Thoracic aorta (tissue), 2 donors: ENCODE measurements around the gene CTNNA3. TPM values are rescaled to one million over a fixed set of nuclear protein-coding genes. Genes with fewer than 3 reads are reported as not detected.

ENCODE experiments used
- ATAC-seq: fragments of 150-250 bp; one replicate; pipeline ENCODE4 v1.8.0; 2017; ENCODE audit warnings: low read depth; ENCODE audit not compliant: insufficient number of reproducible peaks, low FRiP score
- DNase-seq: peaks from one replicate; pipeline ENCODE4 v3.0.0-alpha.2; 2020; ENCODE audit warnings: low spot score
- H3K27ac ChIP-seq, 2 donors: fragments of 200-600 bp; sonication (generic); 1 replicate in 1 of 2; 2 replicates in 1 of 2; pipeline ENCODE4 v1.5.1; 2016; ENCODE audit warnings: mild to moderate bottlenecking in 2 of 2, moderate library complexity in 2 of 2
- H3K27me3 ChIP-seq: fragments of 200-600 bp; sonication (generic); replicated peaks from 2 replicates; pipeline ENCODE4 v1.6.0; 2016; ENCODE audit warnings: mild to moderate bottlenecking; ENCODE audit not compliant: insufficient read depth
- H3K36me3 ChIP-seq: fragments of 200-600 bp; sonication (generic); one replicate; pipeline ENCODE4 v1.5.1; 2016
- H3K4me1 ChIP-seq, 2 donors: fragments of 200-600 bp; sonication (generic); 1 replicate in 1 of 2; 2 replicates in 1 of 2; pipeline versions ENCODE4 v1.5.1 to v1.6.0; 2016; ENCODE audit warnings: low read depth in 2 of 2, mild to moderate bottlenecking in 1 of 2; ENCODE audit not compliant: control insufficient read depth in 1 of 2
- H3K4me3 ChIP-seq: fragments of 200-600 bp; sonication (generic); 2 replicates; pipeline ENCODE4 v1.5.1; 2016; ENCODE audit warnings: mild to moderate bottlenecking
- H3K9me3 ChIP-seq: fragments of 200-600 bp; sonication (generic); 2 replicates; pipeline ENCODE4 v1.5.1; 2016
- total RNA-seq, 2 donors: library from RNA; depleted of rRNA; stranded (reverse); fragments of >200 nt; gene quantifications; one replicate each; pipeline versions ENCODE4 v1.1.0 to v1.2.3, GENCODE V29; 2016
- TF ChIP-seq, protein P1 (sequence below): fragments of 200-600 bp; sonication (generic); IDR thresholded peaks from one replicate; pipeline ENCODE4 v1.5.1; 2019; ENCODE audit warnings: antibody characterized with exemption

The CTNNA3 gene
- total RNA-seq, 2 donors from 2014 or later: 0.95 to 1.2 TPM

DNA sequence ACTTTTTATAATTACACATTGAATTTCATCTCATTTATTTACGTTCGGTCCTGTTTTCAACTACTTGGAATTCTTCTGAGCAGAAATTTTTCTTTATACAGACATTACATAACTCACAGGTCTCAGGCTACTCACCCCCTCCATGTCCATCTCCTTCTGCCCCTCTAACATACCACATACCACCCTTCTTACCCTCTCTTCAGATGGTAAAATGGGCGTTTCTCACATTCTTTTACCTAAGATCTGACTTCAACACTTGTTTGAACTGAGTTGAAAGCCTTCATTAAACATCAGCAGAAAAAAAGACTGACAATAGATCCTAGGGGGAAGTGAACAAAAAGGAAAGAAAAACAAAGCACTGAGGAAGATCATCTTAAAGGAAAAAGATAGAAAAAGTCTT is 309.7 kb downstream of the CTNNA3 start:
- no peak for ATAC-seq
- Histone ChIP-seq H3K4me1 (no peaks in the 10 kb centered on the region), H3K27ac (no peak overlapping the region), H3K27me3 (no peaks in the 10 kb centered on the region), H3K36me3 (no peaks in the 10 kb centered on the region), H3K4me3 (no peak overlapping the region), H3K9me3 (no peaks in the 10 kb centered on the region)
- TF ChIP-seq, protein P1, sequence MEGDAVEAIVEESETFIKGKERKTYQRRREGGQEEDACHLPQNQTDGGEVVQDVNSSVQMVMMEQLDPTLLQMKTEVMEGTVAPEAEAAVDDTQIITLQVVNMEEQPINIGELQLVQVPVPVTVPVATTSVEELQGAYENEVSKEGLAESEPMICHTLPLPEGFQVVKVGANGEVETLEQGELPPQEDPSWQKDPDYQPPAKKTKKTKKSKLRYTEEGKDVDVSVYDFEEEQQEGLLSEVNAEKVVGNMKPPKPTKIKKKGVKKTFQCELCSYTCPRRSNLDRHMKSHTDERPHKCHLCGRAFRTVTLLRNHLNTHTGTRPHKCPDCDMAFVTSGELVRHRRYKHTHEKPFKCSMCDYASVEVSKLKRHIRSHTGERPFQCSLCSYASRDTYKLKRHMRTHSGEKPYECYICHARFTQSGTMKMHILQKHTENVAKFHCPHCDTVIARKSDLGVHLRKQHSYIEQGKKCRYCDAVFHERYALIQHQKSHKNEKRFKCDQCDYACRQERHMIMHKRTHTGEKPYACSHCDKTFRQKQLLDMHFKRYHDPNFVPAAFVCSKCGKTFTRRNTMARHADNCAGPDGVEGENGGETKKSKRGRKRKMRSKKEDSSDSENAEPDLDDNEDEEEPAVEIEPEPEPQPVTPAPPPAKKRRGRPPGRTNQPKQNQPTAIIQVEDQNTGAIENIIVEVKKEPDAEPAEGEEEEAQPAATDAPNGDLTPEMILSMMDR: no peak
- no peak for DNase-seq

DNA sequence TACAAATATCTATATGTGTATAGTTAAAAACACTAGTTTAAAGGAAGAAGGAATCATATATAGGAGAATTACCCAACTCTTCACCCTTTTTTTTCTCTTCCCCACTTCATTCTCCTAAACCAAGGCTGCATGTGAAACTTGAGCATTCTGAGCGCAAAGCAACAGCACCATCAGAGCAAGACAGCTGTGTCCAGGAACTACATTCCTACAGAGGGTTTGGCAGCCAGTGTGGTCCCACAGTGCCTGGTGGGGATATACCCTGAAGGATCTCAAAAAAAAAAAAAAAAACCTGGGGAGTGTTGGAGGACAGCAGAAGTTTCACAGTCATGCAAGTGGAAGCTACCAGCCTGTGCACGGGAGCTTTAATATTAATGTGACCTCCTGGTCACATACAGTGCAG is 310.4 kb downstream of the CTNNA3 start:
- H3K27ac ChIP-seq: no peak overlapping the region
- no peaks in the 10 kb centered on the region for H3K4me1 ChIP-seq
- H3K9me3 ChIP-seq: no peaks in the 10 kb centered on the region
- H3K27me3 ChIP-seq: no peaks in the 10 kb centered on the region
- no peaks in the 10 kb centered on the region for H3K36me3 ChIP-seq
- TF ChIP-seq, protein P1: no peak
- DNase-seq (no peak), ATAC-seq (no peak)
- H3K4me3 ChIP-seq: no peak overlapping the region

DNA sequence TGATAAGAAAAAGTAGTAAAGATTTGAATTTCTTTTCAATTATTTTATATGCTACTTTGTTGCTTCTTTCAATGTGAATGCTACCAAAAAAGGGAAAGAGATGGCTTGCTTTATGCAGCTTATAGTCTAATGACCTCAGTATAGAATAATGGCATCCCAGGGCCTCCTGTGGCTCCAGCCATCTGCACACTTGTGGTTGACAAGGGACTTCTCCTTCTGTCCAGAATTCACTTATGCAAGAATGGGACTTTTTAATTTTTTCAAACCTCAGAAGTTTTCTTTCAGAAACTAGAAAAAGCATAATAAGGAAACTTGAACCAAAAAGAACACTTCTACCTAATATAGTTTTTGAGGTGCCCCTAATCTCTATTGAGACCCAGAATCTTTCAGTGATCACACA is 310.9 kb downstream of the CTNNA3 start:
- TF ChIP-seq, protein P1: no peak
- Histone ChIP-seq H3K9me3 (no peaks in the 10 kb centered on the region), H3K36me3 (no peaks in the 10 kb centered on the region), H3K27me3 (no peaks in the 10 kb centered on the region), H3K4me3 (no peak overlapping the region), H3K4me1 (no peaks in the 10 kb centered on the region), H3K27ac (no peak overlapping the region)
- DNase-seq: no peak
- ATAC-seq: no peak

DNA sequence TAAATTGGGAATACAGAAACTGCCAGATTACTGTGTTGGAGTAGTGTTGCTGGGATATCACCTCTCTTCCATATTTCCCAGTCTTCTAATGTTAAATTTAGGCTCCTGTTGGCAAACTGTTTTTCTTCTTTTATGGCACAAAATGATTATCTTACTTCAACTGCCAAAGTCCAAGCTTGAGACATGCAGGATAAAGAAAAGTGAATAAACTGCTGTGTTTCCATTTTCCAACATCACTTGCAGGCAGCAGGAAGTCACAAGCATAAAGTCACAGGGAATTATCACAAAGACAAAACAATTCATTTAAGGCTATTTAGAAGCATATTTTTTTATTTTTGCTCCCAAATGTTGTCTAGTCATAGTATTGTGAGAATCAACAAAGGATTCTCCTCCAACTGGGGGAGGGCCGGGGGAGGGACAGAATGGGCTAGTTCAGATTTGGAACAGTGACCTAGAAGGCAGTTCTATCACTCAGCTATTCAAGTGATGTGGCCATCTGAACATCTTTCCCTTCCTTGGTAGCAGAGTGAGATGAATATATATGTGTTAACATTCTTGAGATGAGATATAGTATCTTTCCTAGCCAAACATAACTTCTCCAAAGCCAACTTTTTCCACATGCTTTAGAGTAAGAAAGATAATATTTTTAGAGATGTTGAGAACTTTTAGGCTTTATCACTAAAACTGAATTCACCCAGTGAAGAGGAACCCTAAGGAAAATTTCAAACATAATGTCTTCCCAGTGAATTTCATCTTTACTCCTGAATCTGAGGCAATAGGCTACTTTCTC is 364.7 kb downstream of the CTNNA3 start:
- no peaks in the 10 kb centered on the region for H3K27me3 ChIP-seq
- TF ChIP-seq, protein P1: no peak
- no peak for ATAC-seq
- no peak overlapping the region for H3K27ac ChIP-seq
- H3K9me3 ChIP-seq: no peaks in the 10 kb centered on the region
- no peaks in the 10 kb centered on the region for H3K36me3 ChIP-seq
- H3K4me1 ChIP-seq: no peaks in the 10 kb centered on the region
- H3K4me3 ChIP-seq: no peak overlapping the region
- DNase-seq: no peak

DNA sequence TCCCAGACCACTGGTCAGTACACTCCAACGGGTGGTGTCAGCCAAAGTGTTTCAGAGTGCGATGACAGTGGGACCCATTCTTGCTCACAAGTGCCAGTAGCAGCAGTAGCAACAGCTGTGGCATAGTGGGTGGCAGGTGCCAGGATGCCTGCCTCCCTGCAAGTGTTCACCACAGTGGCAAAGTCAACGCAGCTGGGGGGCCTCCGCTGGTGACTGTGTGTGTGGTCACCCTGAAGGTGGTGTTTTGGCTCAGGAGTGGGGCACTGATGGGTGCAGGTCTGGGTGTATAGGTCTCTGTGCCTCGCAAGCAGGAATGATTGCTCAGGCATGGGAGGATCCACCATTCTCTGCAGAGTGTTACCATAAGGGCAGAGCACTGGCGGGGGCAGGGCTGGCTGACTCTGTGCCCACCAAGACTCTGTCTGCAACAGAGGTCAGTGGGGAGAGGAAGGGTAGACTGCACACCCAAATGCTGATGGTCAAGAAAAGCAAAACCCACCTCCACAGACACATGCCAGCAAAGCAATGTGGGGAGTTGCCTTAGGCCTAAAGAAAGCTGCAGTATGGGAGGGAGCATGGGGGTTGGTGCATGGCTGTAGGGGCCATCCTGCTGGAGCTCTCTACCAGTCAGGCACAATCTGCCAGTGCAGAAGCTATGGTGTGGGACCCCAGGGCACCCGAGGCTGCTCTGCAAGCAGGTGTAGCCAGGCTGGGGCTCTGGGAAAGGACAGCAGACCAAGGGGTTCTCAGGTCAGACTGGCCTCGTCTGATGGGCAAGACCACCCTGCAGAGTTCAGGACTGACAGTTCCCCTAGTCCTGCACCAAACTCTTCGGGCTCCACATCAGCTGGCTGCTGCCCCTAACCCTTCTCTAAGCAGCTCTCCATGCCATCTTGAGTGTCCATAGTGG is 368.1 kb downstream of the CTNNA3 start:
- no peaks in the 10 kb centered on the region for H3K36me3 ChIP-seq
- no peak for ATAC-seq
- no peak for DNase-seq

More for the DNA sequence above, 368.1 kb downstream of the CTNNA3 start:
- H3K27ac ChIP-seq: no peak overlapping the region
- TF ChIP-seq, protein P1: no peak
- H3K4me1 ChIP-seq: no peaks in the 10 kb centered on the region
- H3K9me3 ChIP-seq: no peaks in the 10 kb centered on the region
- no peak overlapping the region for H3K4me3 ChIP-seq
- H3K27me3 ChIP-seq: no peaks in the 10 kb centered on the region
